Activated naive CD4-positive, alpha-beta T cell treated with anti-CD3 and anti-CD28 coated beads, Interleukin-2, amount 50 U/mL, for 16 hours (primary cell): ENCODE measurements around the gene ETV4.
"Not testable (repeated sequence)": the region's sequence is repeated elsewhere in the genome, so short reads cannot be mapped to it uniquely, and the experiment has no call there.

Source experiments
- DNase-seq: peaks from one replicate; pipeline ENCODE4 v3.0.0-alpha.2; 2020

The ETV4 gene

GRCh38 chr17:43509440-43509839, 36.7 kb downstream of the ETV4 start:
- not testable (repeated sequence) for DNase-seq

GRCh38 chr17:43490621-43491020, 55.5 kb downstream of the ETV4 start:
- DNase-seq, result no peak

GRCh38 chr17:43483674-43484551, 62.2 kb downstream of the ETV4 start, which contains the start of gene DHX8:
DHX8 (plus strand) TSS chr17:43483975; CDS start chr17:43484038, 63 bp downstream.
- peak; percentile 98 for DNase-seq

GRCh38 chr17:43482103-43483012, 63.8 kb downstream of the ETV4 start:
- no peak for DNase-seq

GRCh38 chr17:43479948-43480347, 66.2 kb downstream of the ETV4 start:
- DNase-seq, result no peak
